Motor neuron (in vitro differentiated cells): Measurements from ENCODE around the gene MBP. TPM values are rescaled to one million over a fixed set of nuclear protein-coding genes. Genes with fewer than 3 reads are reported as not detected.

Source experiments
- ATAC-seq, 8 experiments: fragments of 200-7000 bp; cut with Tn5 transposase; replicated peaks in 6 of 8; 2 replicates each; pipeline ENCODE4 v1.8.0; 2021; ENCODE audit warnings: mild to moderate bottlenecking in 8 of 8, moderate library complexity in 8 of 8
- H3K27ac ChIP-seq, 2 donors: fragments of 250-450 bp; sonication (Bioruptor Pico); 2 replicates each; pipeline ENCODE4 v1.9.0; 2021; ENCODE audit warnings: antibody characterized with exemption in 2 of 2, mild to moderate bottlenecking in 2 of 2, moderate library complexity in 1 of 2
- H3K4me1 ChIP-seq, 2 donors: fragments of 250-450 bp; sonication (Bioruptor Pico); replicated peaks in 1 of 2; 2 replicates each; pipeline ENCODE4 v1.6.1; 2021; ENCODE audit warnings: antibody characterized with exemption in 2 of 2, mild to moderate bottlenecking in 2 of 2, moderate library complexity in 1 of 2
- H3K4me3 ChIP-seq, 5 donors: fragments of 250-450 bp; sonication (Bioruptor Pico); 2 replicates each; pipeline ENCODE4 v1.9.0; 2021; ENCODE audit warnings: antibody characterized with exemption in 5 of 5, mild to moderate bottlenecking in 5 of 5, moderate library complexity in 4 of 5
- WGBS, 10 experiments: fragments of 450-650 bp; shearing (Covaris generic); methylation state at CpG; one replicate each; pipeline ENCODE4 v1.0.0; 2022; 5-methylcytosine and 5-hydroxymethylcytosine counted together
- in situ Hi-C, 9 experiments: fragments of 400-800 bp; cut with MboI; loops; one replicate each; pipeline ENCODE4 v1.15.0; 2021; ENCODE audit warnings: low sequenced_read_pairs in 9 of 9, low pct_unique_long_range_greater_than_20kb in 2 of 9; ENCODE audit not compliant: unreplicated experiment in 9 of 9
- total RNA-seq, 8 experiments: library from RNA; unstranded; fragments of 300-600 nt; gene quantifications; 2 replicates each; pipeline versions ENCODE4 v1.2.3 to v1.2.4, GENCODE V29; 2022

MBP gene
- total RNA-seq, 8 experiments from 2014 or later: 1.6 to 52.1 (median 4.0) TPM

GRCh38 chr18:76943542-76944339 is 188.8 kb downstream of the MBP start:
- peak in 3 of 8 experiments; percentile 94 to 100 (median 100) for ATAC-seq
- 32 to 100% (median 83%) methylated on average over 1 to 6 of the region's 6 CpGs; no CpG with 5 or more reads in 2 of the 10 experiments for WGBS, 10 experiments
- Histone ChIP-seq H3K4me3 (no peak overlapping the region), H3K4me1 (no peaks in the 10 kb centered on the region), H3K27ac (no peak overlapping the region)
- in situ Hi-C loops: no loop called here

DNA sequence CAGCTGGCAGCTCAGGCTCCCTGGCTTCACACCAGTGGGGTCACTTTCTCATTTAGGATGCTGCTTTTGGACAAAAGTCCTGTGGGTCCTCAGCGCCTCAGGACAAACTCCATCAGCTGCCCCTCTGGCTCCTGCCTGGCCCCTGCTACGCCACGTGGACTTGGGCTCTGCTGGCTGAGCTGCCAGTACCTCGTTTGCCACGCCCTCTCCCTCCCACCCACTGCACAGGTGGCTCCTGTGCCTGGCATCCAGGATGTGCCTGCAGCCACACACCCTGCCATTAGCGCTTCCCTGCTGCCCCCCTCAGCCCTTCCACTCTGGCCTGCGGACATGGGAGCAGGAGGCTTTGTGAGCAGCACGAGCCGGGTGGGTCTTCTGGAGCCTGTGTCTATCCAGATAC is 191.3 kb downstream of the MBP start:
- in situ Hi-C loops: no loop called here
- WGBS, 10 experiments: 67 to 100% (median 99%) methylated on average over 1 to 6 of the region's 9 CpGs; no CpG with 5 or more reads in 6 of the 10 experiments

GRCh38 chr18:76938619-76939018 is 194.0 kb downstream of the MBP start:
- Histone ChIP-seq H3K4me1 (no peaks in the 10 kb centered on the region), H3K4me3 (no peak overlapping the region), H3K27ac (no peak overlapping the region)
- 80 to 100% (median 97%) methylated on average over 2 to 5 of the region's 12 CpGs; no CpG with 5 or more reads in 4 of the 10 experiments for WGBS, 10 experiments
- in situ Hi-C loops: no loop called here
- ATAC-seq: no peak

More for the DNA sequence above, 191.3 kb downstream of the MBP start:
- Histone ChIP-seq H3K4me3 (no peak overlapping the region), H3K27ac (no peak overlapping the region), H3K4me1 (no peaks in the 10 kb centered on the region)
- no peak for ATAC-seq

DNA sequence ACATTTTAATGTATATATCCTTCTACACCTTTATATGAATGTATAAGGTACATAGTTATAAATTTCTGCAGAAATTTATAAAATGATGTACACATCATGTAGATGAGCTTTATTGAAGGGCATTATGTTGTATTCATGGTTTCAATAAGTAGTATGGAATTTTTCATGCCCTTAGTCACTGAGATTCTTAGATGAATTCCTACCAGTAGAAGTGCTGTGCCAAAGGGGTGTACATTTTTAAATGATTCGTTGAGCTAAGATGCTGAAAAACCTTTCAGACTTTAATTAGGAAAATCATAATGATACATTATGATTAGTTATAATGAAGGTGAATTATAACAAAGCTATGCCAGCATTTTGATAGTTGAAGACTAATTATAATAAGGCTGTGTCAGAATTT is 195.0 kb downstream of the MBP start:
- in situ Hi-C loops: no loop called here
- no peak overlapping the region for H3K4me3 ChIP-seq
- H3K27ac ChIP-seq: no peak overlapping the region
- 20 to 100% (median 85%) methylated on average over 1 of the region's 1 CpG; no CpG with 5 or more reads in 2 of the 10 experiments for WGBS, 10 experiments
- H3K4me1 ChIP-seq: no peaks in the 10 kb centered on the region
- ATAC-seq: no peak

GRCh38 chr18:76936877-76937276 is 195.7 kb downstream of the MBP start:
- Histone ChIP-seq H3K4me1 (no peaks in the 10 kb centered on the region), H3K4me3 (no peak overlapping the region), H3K27ac (no peak overlapping the region)
- WGBS, 10 experiments: 84 to 100% (median 97%) methylated on average over 3 to 11 of the region's 11 CpGs; no CpG with 5 or more reads in 3 of the 10 experiments
- in situ Hi-C loops: no loop called here
- ATAC-seq: no peak

- no peak for ATAC-seq
- H3K4me1 ChIP-seq: no peaks in the 10 kb centered on the region
- H3K27ac ChIP-seq: no peak overlapping the region
- no peak overlapping the region for H3K4me3 ChIP-seq
- 72 to 95% (median 86%) methylated on average over 1 to 9 of the region's 18 CpGs; no CpG with 5 or more reads in 4 of the 10 experiments for WGBS, 10 experiments
- in situ Hi-C loops: no loop called here
These were observed 196.8 kb downstream of the MBP start for GRCh38 chr18:76935722-76936337.

- Histone ChIP-seq H3K4me1 (no peaks in the 10 kb centered on the region), H3K27ac (no peak overlapping the region), H3K4me3 (no peak overlapping the region)
- no peak for ATAC-seq
- in situ Hi-C loops: no loop called here
- 50 to 100% (median 100%) methylated on average over 1 to 8 of the region's 11 CpGs; no CpG with 5 or more reads in 2 of the 10 experiments for WGBS, 10 experiments
These were observed 200.4 kb downstream of the MBP start for GRCh38 chr18:76932026-76932819.

GRCh38 chr18:76931171-76931570 is 201.4 kb downstream of the MBP start:
- no peak for ATAC-seq
- 60 to 98% (median 90%) methylated on average over 1 to 6 of the region's 6 CpGs for WGBS, 10 experiments
- in situ Hi-C loops: no loop called here
- Histone ChIP-seq H3K4me3 (no peak overlapping the region), H3K4me1 (no peaks in the 10 kb centered on the region), H3K27ac (no peak overlapping the region)

Other genes with a start within 250 kb of the MBP start
- gene GALR1, start 117.1 kb upstream of the MBP start, total RNA-seq: 1 to 10 TPM in 3 of 8 experiments, under 1 TPM in 5; 0.05 to 8.0 (median 0.40) TPM